Placental epithelial cell (primary cell): ENCODE measurements around the gene RAB3C. TPM values are rescaled to one million over a fixed set of nuclear protein-coding genes. Genes with fewer than 3 reads are reported as not detected.

Experiments
- total RNA-seq: library from RNA; depleted of rRNA; stranded (reverse); fragments of >200 nt; gene quantifications from 2 replicates; pipeline ENCODE4 v1.2.3, GENCODE V29; 2012

RAB3C gene
- under 0.01 TPM in 1 of 2 replicates, not detected in the other for total RNA-seq

GRCh38 chr5:58582803-58583491 is at the start of gene RAB3C:
TSS of gene RAB3C (plus strand) at chr5:58583075. CDS start at chr5:58583209, 134 bp downstream.

Other genes starting within 250 kb of the RAB3C start
- 615 and 798 TPM in 2 replicates for gene PLK2, start 123.0 kb upstream of the RAB3C start, total RNA-seq
- not detected in 2 replicates for gene GAPT, start 91.6 kb upstream of the RAB3C start, total RNA-seq